HG02759 (cell line): Measurements from ENCODE around the gene JARID2.
"Not testable (repeated sequence)": the region's sequence is repeated elsewhere in the genome, so short reads cannot be mapped to it uniquely, and the experiment has no call there.

ENCODE experiments used
- ATAC-seq: cut with Tn5 transposase; IDR thresholded peaks from one replicate; pipeline ENCODE4 v1.9.1; 2021; ENCODE audit warnings: mild to moderate bottlenecking, moderate library complexity; ENCODE audit not compliant: unreplicated experiment

Gene JARID2

DNA sequence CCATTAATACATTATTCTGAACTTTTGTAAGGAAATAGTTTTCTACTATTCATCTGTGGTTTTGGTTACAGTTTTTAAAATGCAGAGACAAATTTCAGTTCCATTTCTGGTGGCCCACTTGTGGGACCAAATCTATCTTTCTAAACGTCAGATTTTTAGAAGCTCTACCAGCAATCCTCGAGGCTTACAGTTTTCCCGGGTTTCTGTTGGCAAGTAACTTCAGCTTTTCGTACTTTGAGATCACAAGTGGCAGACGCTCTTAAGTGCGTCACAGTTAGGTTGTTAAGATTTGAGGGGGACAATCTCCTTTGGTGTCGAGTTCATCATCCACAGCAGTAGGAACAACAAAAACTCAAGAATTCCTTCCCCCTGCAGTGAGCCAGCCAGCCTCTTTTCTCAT lies 60.0 kb downstream of the JARID2 start:
- no peak for ATAC-seq

- ATAC-seq: no peak
Measured at GRCh38 chr6:15308435-15309213, 62.8 kb downstream of the JARID2 start.

DNA sequence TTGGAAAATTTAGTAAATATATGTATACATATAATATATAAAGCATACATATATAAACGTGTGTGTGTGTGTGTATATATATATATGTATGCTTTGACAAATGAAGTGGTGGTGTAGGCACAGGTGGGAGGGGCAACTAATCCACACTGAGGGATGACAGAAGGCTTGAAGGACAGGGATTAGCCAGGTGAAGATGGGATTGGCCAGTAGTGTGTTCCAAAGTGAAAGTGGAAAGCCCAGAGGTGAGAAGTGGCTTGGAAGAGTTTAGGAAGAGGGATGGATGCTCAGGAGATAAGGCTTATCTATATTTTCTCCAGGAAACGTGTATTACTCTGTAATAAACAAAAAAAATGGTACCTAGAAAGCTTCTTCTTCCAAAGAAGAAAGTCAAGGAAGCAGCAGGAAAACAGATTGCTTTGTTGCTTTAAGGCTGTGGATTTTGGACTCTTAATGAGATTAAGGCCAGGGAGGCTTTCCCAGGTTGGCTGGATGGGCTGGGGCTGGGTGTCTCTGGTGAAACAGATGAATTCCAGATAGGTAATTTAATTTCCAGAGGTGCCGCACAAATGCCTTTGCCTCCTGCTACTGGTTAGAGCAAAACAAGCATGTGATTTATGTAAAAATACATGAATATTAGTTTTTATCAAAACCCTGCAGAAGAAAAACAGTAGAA lies 63.9 kb downstream of the JARID2 start:
- ATAC-seq: no peak

- ATAC-seq: no peak
Measured at GRCh38 chr6:15310680-15311079, 64.8 kb downstream of the JARID2 start.

DNA sequence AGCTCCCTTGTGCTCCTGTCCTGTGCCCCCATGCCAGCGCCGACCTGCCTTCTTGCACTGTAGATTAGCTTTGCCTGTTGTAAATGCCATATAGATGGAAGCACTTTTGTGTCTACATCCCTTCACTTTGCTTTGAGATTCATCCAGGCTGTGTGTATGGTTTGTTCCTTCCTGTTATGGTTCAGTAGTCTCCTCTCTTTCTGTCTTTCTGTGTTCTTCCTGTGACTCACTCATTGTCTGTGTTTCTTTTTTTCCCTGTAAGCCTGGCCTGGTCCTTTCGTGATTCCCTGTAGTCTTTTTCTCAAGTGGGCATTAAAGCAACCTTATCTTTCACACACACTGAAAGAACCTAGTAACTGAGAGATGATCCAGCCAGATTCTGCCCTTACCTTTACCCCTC lies 66.6 kb downstream of the JARID2 start:
- ATAC-seq: no peak

DNA sequence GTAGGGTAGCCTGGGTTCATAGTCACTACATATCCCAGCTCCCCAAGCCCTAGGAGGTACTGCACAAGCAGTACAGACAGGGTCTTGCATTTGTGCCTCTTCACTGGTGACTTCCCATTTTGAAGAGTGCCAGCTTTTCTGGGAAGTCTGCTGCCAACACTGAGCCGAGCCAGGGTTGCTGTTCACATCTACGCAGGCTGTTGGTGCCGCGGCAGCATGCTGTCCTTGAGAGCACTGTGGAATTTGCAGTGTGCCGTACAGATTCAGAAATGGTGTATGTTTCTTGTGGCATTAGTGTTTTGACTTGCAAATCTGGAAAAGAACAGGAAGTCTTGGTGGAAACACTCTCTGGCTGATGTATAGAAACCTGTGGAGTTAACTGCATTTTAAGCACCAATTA lies 67.5 kb downstream of the JARID2 start:
- no peak for ATAC-seq

GRCh38 chr6:15316754-15317153 lies 70.9 kb downstream of the JARID2 start:
- ATAC-seq: no peak

DNA sequence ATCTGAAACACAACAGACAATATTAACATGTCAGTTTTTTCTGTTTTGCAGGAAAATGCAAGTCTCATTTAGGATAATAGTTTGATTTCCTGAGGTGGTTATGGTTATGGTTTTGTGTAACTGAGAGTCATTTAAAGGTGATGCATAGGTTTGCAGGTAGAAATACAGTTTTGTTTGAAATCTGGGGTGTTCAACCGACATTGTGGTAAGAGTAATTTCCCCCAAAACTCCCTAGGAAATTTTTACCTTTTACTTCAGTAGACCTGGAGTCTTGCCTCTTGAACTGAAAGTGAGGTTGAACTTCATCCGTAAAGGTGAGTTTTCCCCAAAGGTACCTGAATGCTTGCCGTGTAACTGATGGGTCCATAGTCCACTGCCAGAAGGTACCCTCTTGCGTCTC lies 71.4 kb downstream of the JARID2 start:
- no peak for ATAC-seq

- no peak for ATAC-seq
Measured at GRCh38 chr6:15317934-15318902, 72.3 kb downstream of the JARID2 start.

- no peak for ATAC-seq
Measured at GRCh38 chr6:15319677-15320076, 73.8 kb downstream of the JARID2 start.

DNA sequence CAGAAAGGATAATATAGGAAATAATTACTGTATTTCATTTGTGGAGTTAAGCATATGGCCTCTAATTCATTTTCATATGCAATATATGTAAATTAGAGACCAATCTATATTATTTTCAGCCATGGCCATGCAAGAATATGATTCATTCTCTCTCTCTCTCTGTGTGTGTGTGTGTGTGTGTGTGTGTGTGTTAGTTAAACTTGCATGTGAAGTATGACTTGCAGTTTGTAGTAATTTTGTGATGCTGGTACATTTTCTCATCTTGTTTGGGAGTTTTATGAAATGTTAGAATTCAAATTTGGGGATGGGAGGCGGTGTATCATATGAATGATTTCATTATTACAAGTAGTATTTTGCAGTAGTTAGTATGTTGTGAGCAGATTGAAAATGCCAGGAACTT lies 74.8 kb downstream of the JARID2 start:
- no peak for ATAC-seq

GRCh38 chr6:15322184-15322583 lies 76.3 kb downstream of the JARID2 start:
- no peak for ATAC-seq

- no peak for ATAC-seq
Measured at GRCh38 chr6:15322781-15323536, 77.1 kb downstream of the JARID2 start.

DNA sequence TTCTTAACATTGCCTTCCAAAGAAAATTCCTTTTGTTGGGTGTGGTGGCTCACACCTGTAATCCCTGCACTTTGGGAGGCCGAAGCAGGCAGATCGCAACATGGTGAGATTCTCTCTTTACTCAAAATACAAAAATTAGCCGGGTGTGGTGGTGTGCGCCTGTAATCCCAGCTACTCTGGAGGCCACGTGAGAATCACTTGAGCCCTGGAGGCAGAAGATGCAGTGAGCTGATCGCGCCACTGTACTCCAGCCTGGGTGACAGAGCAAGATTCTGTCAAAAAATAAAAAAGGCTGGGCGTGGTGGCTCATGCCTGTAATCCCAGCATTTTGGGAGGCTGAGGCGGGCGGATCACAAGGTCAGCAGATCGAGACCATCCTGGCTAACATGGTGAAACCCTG lies 77.7 kb downstream of the JARID2 start:
- ATAC-seq: not testable (repeated sequence)

DNA sequence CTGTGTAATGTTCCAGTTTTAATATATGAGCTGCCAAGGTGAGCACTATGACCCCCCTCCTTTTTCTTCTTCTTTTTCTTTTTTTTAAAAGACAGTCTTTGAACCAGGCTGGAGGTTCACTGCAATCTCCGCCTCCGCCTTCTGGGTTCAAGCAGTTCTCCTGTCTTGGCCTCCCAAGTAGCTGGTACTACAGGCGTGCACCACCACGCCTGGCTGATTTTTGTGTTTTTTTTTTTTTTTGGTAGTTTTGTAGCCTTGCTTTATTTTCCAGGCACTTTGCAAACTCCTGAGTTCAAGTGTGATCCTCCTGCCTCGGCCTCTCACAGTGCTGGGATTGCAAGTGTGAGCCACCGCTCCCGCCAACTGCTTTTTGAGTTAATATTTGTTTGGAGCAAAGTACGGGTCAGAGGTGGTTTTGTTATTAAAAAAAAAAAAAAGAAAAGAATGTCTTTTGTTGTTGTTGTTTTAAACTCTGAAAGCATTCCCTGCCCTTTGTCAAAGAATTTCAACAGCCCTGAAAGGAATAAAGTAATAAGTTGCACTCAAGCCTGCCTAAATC lies 78.6 kb downstream of the JARID2 start:
- no peak for ATAC-seq

DNA sequence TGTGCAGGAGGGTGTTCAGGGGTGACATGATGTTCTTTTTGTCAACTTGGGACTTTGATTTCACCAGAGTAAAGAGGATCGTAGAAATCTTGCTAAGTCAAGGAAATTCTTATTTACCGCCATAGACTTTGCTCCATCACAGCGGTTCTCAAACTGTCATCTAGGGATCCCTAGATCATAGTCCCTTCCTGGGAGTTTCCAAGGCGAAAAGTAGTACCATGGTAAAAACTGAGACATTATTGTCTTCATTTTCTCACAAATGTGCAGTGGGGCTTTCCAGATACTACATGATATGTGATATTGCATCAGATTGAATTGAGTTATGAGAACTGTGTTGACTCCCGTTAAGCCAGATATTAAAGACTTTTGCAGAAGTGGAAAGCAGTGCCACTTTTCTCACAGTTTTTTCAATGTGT lies 79.7 kb downstream of the JARID2 start:
- no peak for ATAC-seq

- ATAC-seq: no peak
Measured at GRCh38 chr6:15326067-15326614, 80.3 kb downstream of the JARID2 start.

GRCh38 chr6:15327271-15327670 lies 81.4 kb downstream of the JARID2 start:
- peak; percentile 42 for ATAC-seq

DNA sequence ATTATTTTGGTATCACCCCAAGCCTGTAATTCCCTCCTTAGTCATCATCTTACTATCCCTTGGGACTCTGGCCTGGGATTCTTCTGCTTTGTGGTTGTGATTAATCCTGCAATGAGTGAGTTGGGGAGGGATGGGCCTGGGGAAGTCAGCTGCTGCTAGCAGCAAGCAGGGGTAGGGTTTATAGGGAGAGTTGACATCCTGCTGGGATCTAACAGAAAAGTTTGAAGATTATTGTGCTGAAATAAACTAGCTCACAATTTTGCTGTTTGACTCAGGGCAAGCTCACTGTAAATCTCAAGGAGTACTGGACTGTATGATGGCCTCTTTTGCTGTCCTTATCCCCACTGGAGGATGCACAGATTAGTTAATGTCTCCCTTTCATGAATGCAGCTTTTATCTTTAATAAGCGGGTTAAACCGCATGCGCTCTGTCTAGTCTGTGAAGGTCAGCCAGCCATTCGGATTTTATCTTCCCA lies 83.4 kb downstream of the JARID2 start:
- ATAC-seq: no peak
